RWPE2 (cell line): Measurements from ENCODE around the gene RPGRIP1L.

Experiments
- ATAC-seq: fragments of 200-7000 bp; cut with Tn5 transposase; 3 replicates; pipeline ENCODE4 v1.9.1; 2021; ENCODE audit warnings: low read depth
- DNase-seq: peaks from one replicate; pipeline ENCODE4 v3.0.0-alpha.2; 2020; ENCODE audit warnings: low spot score
- H3K27ac ChIP-seq: fragments of 450-650 bp; 2 replicates; pipeline ENCODE4 v1.5.1; 2017; ENCODE audit warnings: mild to moderate bottlenecking; ENCODE audit not compliant: poor library complexity, severe bottlenecking
- H3K27me3 ChIP-seq: fragments of 250-450 bp; sonication (Bioruptor Pico); 2 replicates; pipeline ENCODE4 v1.5.1; 2021; ENCODE audit warnings: mild to moderate bottlenecking, moderate library complexity; ENCODE audit not compliant: insufficient read depth, poor library complexity, severe bottlenecking
- H3K36me3 ChIP-seq: fragments of 250-450 bp; sonication (Bioruptor Pico); 2 replicates; pipeline ENCODE4 v1.5.1; 2020; ENCODE audit warnings: low read depth, mild to moderate bottlenecking, moderate library complexity
- H3K4me1 ChIP-seq: fragments of 250-450 bp; sonication (Bioruptor Pico); 2 replicates; pipeline ENCODE4 v1.5.1; 2021; ENCODE audit warnings: mild to moderate bottlenecking, moderate library complexity; ENCODE audit not compliant: insufficient read depth, poor library complexity, severe bottlenecking
- H3K4me3 ChIP-seq: fragments of 250-450 bp; sonication (Bioruptor Pico); 2 replicates; pipeline ENCODE4 v1.5.1; 2021; ENCODE audit warnings: mild to moderate bottlenecking, moderate library complexity; ENCODE audit not compliant: severe bottlenecking
- H3K9me3 ChIP-seq: fragments of 250-450 bp; sonication (Bioruptor Pico); 2 replicates; pipeline ENCODE4 v1.5.1; 2021; ENCODE audit warnings: mild to moderate bottlenecking, moderate library complexity; ENCODE audit not compliant: severe bottlenecking
- TF ChIP-seq, protein P1 (sequence below): fragments of 450-650 bp; IDR thresholded peaks from one replicate; pipeline ENCODE4 v1.5.1; 2017; ENCODE audit warnings: mild to moderate bottlenecking, moderate library complexity; ENCODE audit not compliant: poor library complexity, severe bottlenecking

Gene RPGRIP1L

DNA sequence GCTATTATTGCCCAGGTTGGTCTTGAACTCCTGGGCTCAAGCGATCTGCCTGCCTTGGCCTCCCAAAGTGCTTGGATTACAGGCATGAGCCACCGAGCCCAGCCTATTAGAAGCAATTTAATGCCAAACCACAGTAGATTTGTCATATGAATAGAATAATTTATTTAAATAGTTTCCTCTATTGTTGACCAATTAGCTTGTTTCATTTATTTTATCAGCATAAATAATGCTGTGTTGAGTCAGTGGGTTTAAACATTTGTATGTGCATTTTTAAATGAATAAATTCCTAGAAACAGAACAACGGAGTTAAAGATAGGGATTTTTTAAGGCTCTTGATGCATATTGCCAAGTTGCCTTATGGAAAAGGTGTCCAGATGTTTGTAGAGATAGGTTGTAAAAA is 27.0 kb upstream of the RPGRIP1L start:
- ATAC-seq = no peak
- Histone ChIP-seq H3K27me3 (no peaks in the 10 kb centered on the region), H3K36me3 (no peaks in the 10 kb centered on the region), H3K27ac (no peak overlapping the region), H3K4me3 (no peak overlapping the region), H3K9me3 (no peaks in the 10 kb centered on the region), H3K4me1 (peaks cover 7% of the 10 kb centered on the region)
- TF ChIP-seq, protein P1, sequence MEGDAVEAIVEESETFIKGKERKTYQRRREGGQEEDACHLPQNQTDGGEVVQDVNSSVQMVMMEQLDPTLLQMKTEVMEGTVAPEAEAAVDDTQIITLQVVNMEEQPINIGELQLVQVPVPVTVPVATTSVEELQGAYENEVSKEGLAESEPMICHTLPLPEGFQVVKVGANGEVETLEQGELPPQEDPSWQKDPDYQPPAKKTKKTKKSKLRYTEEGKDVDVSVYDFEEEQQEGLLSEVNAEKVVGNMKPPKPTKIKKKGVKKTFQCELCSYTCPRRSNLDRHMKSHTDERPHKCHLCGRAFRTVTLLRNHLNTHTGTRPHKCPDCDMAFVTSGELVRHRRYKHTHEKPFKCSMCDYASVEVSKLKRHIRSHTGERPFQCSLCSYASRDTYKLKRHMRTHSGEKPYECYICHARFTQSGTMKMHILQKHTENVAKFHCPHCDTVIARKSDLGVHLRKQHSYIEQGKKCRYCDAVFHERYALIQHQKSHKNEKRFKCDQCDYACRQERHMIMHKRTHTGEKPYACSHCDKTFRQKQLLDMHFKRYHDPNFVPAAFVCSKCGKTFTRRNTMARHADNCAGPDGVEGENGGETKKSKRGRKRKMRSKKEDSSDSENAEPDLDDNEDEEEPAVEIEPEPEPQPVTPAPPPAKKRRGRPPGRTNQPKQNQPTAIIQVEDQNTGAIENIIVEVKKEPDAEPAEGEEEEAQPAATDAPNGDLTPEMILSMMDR = no peak
- DNase-seq = no peak

GRCh38 chr16:53726625-53727024 is 23.0 kb upstream of the RPGRIP1L start:
- H3K27me3 ChIP-seq = no peaks in the 10 kb centered on the region
- H3K4me1 ChIP-seq = peaks cover 4% of the 10 kb centered on the region
- TF ChIP-seq, protein P1 = no peak
- DNase-seq (no peak), ATAC-seq (peak; percentile 59)
- no peaks in the 10 kb centered on the region for H3K9me3 ChIP-seq
- no peaks in the 10 kb centered on the region for H3K36me3 ChIP-seq
- H3K27ac ChIP-seq = no peak overlapping the region
- H3K4me3 ChIP-seq = no peak overlapping the region

- ATAC-seq = no peak
- H3K36me3 ChIP-seq = no peaks in the 10 kb centered on the region
- H3K4me3 ChIP-seq = no peak overlapping the region
- TF ChIP-seq, protein P1 = no peak
- no peaks in the 10 kb centered on the region for H3K27me3 ChIP-seq
- H3K27ac ChIP-seq = no peak overlapping the region
- DNase-seq = no peak
- H3K9me3 ChIP-seq = peaks cover 3% of the 10 kb centered on the region
- no peaks in the 10 kb centered on the region for H3K4me1 ChIP-seq
Observed at GRCh38 chr16:53721017-53721416, 17.4 kb upstream of the RPGRIP1L start.

DNA sequence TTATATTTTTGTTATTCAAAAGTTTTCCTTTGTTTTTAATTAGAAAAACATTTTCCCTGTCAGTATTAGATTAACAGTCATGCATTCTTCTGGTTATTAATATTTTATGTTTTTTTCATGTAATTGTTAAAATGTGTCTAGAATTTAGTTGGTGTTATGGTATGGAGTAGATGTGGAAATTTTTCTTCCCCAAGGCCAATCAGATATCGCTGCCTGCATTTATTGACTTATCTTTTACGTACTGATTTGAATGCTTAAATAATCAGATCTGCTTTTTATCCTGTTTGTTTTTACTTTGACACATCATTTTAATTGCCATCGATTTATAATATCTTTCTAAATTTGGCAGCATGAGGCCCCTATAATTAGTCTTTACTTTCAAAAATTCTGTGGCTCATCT is 13.9 kb upstream of the RPGRIP1L start:
- Histone ChIP-seq H3K9me3 (peaks cover 3% of the 10 kb centered on the region), H3K4me3 (no peak overlapping the region), H3K27ac (no peak overlapping the region), H3K36me3 (no peaks in the 10 kb centered on the region), H3K27me3 (no peaks in the 10 kb centered on the region), H3K4me1 (no peaks in the 10 kb centered on the region)
- no peak for DNase-seq
- ATAC-seq = no peak
- TF ChIP-seq, protein P1 = no peak

- Histone ChIP-seq H3K27me3 (no peaks in the 10 kb centered on the region), H3K4me1 (no peaks in the 10 kb centered on the region), H3K36me3 (peaks cover 4% of the 10 kb centered on the region; the same call in 1 of the 2 replicates), H3K27ac (no peak overlapping the region), H3K9me3 (peaks cover 3% of the 10 kb centered on the region), H3K4me3 (no peak overlapping the region)
- DNase-seq = no peak
- no peak for ATAC-seq
- TF ChIP-seq, protein P1 = no peak
Observed at GRCh38 chr16:53715023-53715384, 11.3 kb upstream of the RPGRIP1L start.
